ENCODE measurements around the gene RPUSD3.
A peak's percentile ranks its signal among the peaks of the same experiment; 100 is the strongest.

RPUSD3 gene

GRCh38 chr3:9800529-9800928 is 43.3 kb downstream of the RPUSD3 start:
- no peak for DNase-seq

GRCh38 chr3:9797196-9797945 is 46.4 kb downstream of the RPUSD3 start:
- DNase-seq, result no peak

GRCh38 chr3:9795207-9795606 is 48.6 kb downstream of the RPUSD3 start:
- no peak for DNase-seq

- DNase-seq, result no peak
These were observed 49.4 kb downstream of the RPUSD3 start for GRCh38 chr3:9794400-9794799.

- no peak for DNase-seq
These were observed 50.5 kb downstream of the RPUSD3 start for GRCh38 chr3:9793161-9793781.

GRCh38 chr3:9792405-9793160 is 51.2 kb downstream of the RPUSD3 start, which contains the start of the genes ARPC4 and TADA3:
TSS of gene ARPC4 (plus strand) at chr3:9793082. CDS start at chr3:9793122, 40 bp downstream.
TSS of gene TADA3 (minus strand) at chr3:9792473. CDS start at chr3:9791466, 1,007 bp downstream.
- DNase-seq, result peak; percentile 99

GRCh38 chr3:9791790-9792404 is 51.9 kb downstream of the RPUSD3 start:
- DNase-seq, result no peak

- no peak for DNase-seq
These were observed 52.7 kb downstream of the RPUSD3 start for GRCh38 chr3:9791127-9791526.
